ENCODE results near the gene AGAP9.
"Not testable (repeated sequence)": the region's sequence is repeated elsewhere in the genome, so short reads cannot be mapped to it uniquely, and the experiment has no call there.

- TF ChIP-seq, protein P1, sequence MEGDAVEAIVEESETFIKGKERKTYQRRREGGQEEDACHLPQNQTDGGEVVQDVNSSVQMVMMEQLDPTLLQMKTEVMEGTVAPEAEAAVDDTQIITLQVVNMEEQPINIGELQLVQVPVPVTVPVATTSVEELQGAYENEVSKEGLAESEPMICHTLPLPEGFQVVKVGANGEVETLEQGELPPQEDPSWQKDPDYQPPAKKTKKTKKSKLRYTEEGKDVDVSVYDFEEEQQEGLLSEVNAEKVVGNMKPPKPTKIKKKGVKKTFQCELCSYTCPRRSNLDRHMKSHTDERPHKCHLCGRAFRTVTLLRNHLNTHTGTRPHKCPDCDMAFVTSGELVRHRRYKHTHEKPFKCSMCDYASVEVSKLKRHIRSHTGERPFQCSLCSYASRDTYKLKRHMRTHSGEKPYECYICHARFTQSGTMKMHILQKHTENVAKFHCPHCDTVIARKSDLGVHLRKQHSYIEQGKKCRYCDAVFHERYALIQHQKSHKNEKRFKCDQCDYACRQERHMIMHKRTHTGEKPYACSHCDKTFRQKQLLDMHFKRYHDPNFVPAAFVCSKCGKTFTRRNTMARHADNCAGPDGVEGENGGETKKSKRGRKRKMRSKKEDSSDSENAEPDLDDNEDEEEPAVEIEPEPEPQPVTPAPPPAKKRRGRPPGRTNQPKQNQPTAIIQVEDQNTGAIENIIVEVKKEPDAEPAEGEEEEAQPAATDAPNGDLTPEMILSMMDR (IDR thresholded peaks at IDR 0.05 in 2 of 3, conservative IDR thresholded peaks at IDR 0.05 in 1 of 3; ENCODE audit: borderline replicate concordance in 1 of 3, insufficient read depth in 1 of 3, low read depth in 2 of 3, low read length in 2 of 3), result not testable (repeated sequence)
- not testable (repeated sequence) for TF ChIP-seq SRF (IDR thresholded peaks at IDR 0.05; ENCODE audit: low read depth); POLR2AphosphoS5 (IDR thresholded peaks at IDR 0.05; ENCODE audit: low read depth, low read length); ATF3 (IDR thresholded peaks at IDR 0.05); EZH2phosphoT487 (IDR thresholded peaks at IDR 0.05; ENCODE audit: borderline replicate concordance); TCF7L2 (IDR thresholded peaks at IDR 0.05; ENCODE audit: borderline replicate concordance, extremely low read depth, insufficient read depth, insufficient read length); POLR2A (IDR thresholded peaks at IDR 0.05; ENCODE audit: borderline replicate concordance, extremely low read depth, insufficient read depth, insufficient read length); EZH2 (IDR thresholded peaks at IDR 0.05); CEBPB (IDR thresholded peaks at IDR 0.05; ENCODE audit: low read depth); YY1 (IDR thresholded peaks at IDR 0.05; ENCODE audit: extremely low read depth, insufficient replicate concordance, low read depth, low read length); ELF1 (IDR thresholded peaks at IDR 0.05; ENCODE audit: borderline replicate concordance, low read depth); MAX (IDR thresholded peaks at IDR 0.05); ZNF274 (IDR thresholded peaks at IDR 0.05; ENCODE audit: low read depth, low read length)
- TF ChIP-seq, protein P2, sequence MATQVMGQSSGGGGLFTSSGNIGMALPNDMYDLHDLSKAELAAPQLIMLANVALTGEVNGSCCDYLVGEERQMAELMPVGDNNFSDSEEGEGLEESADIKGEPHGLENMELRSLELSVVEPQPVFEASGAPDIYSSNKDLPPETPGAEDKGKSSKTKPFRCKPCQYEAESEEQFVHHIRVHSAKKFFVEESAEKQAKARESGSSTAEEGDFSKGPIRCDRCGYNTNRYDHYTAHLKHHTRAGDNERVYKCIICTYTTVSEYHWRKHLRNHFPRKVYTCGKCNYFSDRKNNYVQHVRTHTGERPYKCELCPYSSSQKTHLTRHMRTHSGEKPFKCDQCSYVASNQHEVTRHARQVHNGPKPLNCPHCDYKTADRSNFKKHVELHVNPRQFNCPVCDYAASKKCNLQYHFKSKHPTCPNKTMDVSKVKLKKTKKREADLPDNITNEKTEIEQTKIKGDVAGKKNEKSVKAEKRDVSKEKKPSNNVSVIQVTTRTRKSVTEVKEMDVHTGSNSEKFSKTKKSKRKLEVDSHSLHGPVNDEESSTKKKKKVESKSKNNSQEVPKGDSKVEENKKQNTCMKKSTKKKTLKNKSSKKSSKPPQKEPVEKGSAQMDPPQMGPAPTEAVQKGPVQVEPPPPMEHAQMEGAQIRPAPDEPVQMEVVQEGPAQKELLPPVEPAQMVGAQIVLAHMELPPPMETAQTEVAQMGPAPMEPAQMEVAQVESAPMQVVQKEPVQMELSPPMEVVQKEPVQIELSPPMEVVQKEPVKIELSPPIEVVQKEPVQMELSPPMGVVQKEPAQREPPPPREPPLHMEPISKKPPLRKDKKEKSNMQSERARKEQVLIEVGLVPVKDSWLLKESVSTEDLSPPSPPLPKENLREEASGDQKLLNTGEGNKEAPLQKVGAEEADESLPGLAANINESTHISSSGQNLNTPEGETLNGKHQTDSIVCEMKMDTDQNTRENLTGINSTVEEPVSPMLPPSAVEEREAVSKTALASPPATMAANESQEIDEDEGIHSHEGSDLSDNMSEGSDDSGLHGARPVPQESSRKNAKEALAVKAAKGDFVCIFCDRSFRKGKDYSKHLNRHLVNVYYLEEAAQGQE (IDR thresholded peaks at IDR 0.05; ENCODE audit: low read depth), result not testable (repeated sequence)
Observed at GRCh38 chr10:47468731-47469528, 54.5 kb downstream of the AGAP9 start.
